ENCODE data around the gene PAQR9.

DNA sequence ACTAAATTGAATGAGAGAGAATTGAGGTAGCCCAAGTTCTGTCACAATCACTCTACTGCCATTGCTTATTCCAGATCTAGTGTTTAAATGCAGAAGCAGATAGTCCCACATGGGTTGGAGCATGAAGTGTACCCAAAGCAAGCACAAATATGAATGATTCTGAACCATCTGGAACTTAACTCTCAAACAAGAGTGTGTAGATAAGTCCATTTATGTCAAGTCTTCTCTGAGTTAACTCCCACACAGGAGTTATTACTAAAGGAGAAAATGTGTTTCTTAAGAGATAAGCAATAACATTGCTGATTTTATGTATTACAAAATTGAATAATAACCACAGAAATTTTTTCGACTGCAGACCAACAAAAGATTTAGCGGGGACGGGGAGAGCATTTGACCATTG, 33.6 kb downstream of the PAQR9 start:
- no peak for TF ChIP-seq POLR2A (IDR thresholded peaks at IDR 0.05; ENCODE audit: low read depth, low read length)
- TF ChIP-seq TAF1 (IDR thresholded peaks at IDR 0.05; ENCODE audit: low read depth, low read length): no peak
- no peak for TF ChIP-seq SPI1 (IDR thresholded peaks at IDR 0.05; ENCODE audit: low read depth, low read length)
- TF ChIP-seq POLR2AphosphoS5 (IDR thresholded peaks at IDR 0.05; ENCODE audit: low read depth, low read length): no peak
- no peak for TF ChIP-seq POU2F2 (IDR thresholded peaks at IDR 0.05; ENCODE audit: low read depth, low read length)

Data from GM12891 (cell line).